ENCODE data around the gene RFESD. TPM values are rescaled to one million over a fixed set of nuclear protein-coding genes. Genes with fewer than 3 reads are reported as not detected.
"Not testable (repeated sequence)": the region's sequence is repeated elsewhere in the genome, so short reads cannot be mapped to it uniquely, and the experiment has no call there.

RFESD gene
- total RNA-seq, 1 donor from 2014 or later, result 1.3 TPM

DNA sequence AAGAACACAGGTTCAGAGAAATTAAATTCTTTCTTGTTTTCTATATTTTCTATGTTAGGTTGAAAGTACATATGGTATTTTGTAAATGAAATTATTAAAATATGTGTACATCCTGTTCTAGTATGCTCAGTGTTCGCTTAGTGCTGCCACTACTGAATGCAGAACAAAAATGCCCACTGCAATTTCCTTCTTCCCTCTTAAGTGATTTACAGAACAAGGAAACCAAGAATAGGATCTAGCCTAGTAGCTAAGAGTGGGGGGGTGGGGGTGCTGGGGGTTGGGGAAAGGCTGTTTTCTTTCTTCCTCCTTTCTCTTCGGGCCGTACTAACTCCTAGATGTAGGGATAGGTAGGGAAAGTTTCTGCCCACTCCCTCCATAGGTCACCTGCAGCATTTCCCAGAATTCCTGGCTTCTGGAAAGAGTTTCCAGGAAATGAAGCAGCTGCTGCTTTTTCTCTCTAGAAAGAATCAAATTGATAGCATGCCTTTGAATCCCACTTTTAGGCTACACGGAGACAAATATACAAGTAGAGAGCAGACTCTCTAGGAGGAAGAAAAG is 20.6 kb downstream of the RFESD start:
- no peak for DNase-seq (ENCODE audit: low spot score)

DNA sequence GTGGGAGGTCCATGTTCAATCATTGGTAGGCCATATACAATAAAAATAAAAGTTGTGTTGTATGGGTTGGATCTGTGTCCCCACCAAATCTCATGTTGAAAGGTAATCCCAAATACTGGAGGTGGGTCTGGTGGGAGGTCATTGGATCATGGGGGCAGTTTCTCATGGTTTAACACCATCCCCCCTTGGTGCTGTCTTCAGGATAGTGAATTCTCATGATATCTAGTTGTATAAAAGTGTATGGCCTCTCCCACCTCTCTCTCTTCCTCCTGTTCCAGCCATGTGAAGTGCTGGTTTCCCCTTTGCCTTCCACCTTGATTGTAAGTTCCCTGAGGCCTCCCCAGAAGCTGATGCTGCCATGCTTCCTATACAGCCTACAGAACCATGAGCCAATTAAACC is 21.1 kb downstream of the RFESD start:
- DNase-seq (ENCODE audit: low spot score), result no peak

DNA sequence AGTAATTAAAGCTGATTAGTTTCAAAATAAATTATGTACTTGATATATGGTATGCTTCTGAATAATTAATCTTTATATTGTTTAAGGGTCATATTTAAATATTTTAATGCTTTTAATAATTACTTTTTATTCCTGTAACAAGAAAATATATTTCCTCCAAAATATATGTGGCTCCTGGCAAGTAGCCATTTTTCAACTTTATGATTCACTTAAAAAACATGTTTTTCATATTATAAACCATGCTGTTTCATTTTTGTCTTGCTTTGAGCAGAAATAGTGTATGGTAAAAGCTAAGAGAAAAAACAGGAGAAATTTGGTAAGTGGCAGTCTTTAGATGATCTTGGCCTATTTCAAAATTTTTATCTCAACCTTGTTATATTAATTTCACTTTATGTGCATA is 21.6 kb downstream of the RFESD start:
- no peak for DNase-seq (ENCODE audit: low spot score)

DNA sequence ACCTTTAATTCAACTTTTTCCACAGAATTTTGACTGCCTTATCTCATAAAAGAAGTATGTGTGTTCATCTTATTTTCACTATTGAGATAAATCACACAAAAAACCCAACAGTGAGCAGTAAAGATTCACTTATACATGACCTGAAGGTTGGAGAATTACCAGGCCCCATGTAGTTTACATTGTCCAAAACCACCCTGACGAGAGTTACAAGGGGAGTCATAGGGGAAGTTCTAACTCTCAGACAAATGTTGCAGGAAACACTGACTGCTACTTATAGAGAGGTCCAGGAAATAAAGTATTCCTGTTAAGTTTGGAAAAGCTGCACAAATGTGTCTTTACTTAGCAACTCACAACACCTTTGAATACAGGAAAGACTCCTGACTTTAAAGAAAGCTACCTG is 22.2 kb downstream of the RFESD start:
- DNase-seq (ENCODE audit: low spot score), result no peak

DNA sequence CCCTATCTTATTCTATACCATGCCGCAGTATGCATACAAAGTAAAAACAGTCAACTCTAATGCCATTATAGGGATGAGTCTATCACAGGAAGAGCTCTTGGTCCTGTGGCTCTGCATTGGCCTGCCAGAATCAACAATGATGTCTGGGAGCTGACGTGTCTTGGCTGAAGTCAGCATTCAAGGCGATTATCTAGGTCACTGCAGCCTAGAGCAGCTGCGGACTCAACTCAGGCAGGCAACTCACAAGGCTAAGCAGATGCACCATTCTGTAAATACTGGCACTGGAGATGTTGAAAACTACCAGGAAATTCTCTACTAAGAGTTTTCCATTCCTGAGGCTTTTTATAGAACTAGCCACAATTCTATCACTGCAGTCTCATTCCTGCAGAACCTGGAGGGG is 23.0 kb downstream of the RFESD start:
- DNase-seq (ENCODE audit: low spot score), result peak; percentile 75

DNA sequence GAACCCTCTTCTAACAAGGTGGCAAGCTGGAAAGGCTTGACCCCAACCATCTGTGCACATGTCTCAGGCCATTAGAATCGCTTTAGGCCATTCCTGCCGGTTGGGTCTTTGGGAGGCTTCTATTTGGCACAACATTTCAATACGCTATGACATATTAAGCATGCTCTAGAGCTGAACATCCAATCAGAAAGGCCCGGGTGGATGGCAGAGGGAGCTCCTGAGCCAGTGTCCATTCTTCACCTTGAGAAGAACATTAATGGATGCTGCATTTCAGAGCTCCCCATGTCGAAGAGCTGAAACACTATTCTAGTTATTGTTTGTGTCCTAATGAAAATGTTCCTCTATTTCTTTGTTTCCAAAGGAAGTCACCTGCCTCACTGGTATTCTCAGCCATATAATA is 23.4 kb downstream of the RFESD start:
- DNase-seq (ENCODE audit: low spot score), result no peak

DNA sequence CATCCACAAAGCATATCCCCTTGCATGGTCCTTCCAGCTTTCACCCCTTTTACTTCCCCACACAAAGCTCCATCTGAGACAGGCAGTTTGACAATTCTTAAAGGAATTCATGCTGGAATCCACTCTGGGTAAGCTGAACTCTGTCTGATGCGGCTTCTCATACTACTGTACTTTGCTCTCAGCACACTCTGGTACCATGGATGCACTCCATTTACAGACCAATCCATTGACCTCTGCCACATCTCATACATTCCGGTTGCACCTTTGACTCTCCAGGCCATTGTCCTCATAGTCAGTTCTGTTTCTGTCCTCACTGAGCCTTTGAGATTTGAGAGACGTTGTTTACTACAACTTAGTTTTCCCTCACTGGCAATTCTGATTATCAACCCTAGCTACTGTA is 24.0 kb downstream of the RFESD start:
- DNase-seq (ENCODE audit: low spot score), result no peak

DNA sequence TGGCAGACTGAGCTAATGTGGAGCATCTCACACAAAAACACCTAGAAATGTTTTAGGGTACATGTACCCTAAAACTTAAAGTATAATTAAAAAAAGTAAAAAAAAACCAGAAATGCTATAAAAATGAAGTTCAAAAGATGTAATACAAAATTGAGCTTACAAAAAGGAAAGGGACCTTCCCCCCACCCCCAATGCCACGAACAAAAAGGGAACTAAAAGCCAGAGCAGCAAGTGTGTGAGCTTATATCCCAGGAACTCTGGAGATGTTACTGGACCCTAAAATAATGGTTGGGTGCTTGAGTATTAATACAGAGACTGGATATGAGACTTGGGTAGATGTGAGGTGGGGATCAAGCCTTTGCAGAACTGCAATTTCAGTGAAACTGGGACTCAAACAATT is 25.2 kb downstream of the RFESD start:
- no peak for DNase-seq (ENCODE audit: low spot score)

DNA sequence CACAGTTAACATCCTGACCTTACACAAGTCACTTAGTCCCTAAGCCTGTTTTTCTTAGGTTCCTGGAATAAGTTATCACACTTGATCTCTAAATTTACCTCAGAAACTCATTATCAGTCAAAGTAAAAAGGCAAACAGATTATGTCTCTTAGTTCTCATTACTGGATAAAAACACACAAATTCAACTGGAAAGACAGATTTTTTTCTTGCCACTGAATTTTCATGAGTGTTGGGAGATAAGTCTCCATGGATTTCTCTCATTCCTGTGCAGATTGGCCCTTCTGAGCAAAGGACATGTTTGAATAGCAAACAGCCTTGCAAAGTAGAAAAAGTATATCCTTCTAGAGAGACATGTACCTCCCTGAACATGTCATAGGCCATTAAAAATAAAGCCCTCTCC is 26.1 kb downstream of the RFESD start:
- DNase-seq (ENCODE audit: low spot score), result no peak

DNA sequence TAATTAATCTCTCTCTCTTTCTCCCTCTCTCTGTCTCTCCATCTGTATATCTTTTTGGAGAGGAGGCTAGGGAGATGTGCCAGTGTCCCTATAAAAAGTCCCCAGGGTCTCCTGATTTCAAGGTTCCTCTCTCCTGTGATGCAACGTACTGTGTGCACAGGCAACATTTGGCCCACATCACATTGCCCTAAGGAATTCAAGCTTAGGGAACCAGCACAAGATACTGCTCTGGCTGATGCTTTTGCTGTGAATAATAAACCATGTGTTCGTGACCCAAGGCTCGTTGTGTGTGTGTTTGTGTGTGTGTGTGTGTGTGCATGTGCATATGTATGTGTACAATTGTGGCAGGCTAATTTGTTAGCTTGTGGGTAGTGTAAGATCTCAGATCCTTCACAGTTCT is 26.5 kb downstream of the RFESD start:
- DNase-seq (ENCODE audit: low spot score), result peak; percentile 10

DNA sequence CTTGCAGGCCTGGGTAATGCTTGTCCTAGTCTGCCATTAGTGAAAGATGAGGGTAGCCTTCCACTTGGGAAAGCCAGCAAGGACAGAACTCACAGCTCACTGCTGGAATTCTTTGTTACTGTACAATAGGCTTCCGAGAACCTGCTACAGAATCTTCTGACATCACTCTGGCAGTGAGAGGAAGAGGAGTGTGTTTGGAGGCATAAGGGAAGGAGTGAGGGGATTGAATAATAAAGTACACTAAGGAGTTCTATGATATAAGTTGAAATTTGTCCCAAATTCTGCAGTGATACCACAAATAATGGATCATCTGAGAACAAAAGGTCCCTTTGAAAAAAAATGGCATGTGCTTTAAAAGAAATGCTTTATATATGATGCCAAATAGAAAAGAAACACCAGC is 36.3 kb downstream of the RFESD start, which contains the start of gene SPATA9:
Gene SPATA9 (minus strand): TSS at position 101 of the 400 bp plus-strand sequence. CDS start 137 bp downstream, outside the sequence.
- DNase-seq (ENCODE audit: low spot score), result no peak

DNA sequence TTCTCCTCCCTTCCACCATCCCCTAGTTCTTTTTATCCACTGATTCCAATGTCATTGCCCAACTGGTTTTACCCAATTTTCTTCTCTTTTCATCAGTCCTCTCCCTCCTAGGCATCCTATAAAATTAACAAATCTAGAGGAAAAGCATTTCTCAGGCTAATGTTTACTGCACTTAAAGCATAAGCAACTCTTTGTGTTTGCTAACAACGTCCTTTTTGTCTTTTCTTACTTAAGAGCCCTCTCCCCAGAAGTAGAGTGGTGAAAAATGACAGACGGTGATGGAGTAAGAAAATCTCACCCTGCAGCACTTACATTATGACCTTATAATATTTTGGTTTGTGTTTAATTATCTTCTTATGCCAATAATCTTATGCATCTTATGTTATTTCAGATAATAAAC is 37.8 kb downstream of the RFESD start:
- DNase-seq (ENCODE audit: low spot score), result no peak

DNA sequence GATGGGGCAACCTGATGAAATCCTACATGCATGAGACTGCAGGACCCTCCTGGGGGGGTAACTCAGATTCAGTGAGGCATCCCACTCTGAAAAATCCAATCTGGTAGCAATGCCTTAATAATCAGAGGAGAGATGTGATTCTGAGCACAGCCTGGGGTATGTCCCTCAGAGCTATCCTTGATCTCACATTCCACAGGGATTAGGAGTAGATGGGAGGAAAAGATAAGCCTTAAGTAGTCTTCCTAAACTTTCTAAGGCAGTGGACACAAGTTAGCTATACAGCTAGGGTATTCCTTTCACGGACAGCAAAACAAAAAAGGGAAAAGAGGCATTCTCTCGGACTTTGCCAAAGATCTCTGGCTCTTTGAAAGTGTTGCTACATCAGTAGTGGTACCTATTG is 40.1 kb downstream of the RFESD start:
- DNase-seq (ENCODE audit: low spot score), result no peak

DNA sequence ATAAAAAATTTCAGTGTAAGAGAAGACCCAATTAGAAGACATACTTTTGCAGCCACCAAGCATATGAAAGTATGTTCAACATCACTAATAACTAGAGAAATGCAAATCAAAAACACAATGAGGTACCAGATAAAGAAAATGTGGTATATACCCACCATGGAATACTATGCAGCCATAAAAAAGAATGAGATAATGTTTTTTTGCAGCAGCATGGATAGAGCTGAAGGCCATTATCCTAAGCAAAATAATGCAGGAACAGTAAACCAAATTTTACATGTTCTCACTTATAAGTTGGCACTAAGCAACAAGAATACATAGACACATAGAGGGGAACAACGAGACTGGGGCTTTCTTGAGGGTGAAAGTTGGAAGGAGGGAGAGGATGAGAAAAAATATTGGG is 43.1 kb downstream of the RFESD start:
- no peak for DNase-seq (ENCODE audit: low spot score)

DNA sequence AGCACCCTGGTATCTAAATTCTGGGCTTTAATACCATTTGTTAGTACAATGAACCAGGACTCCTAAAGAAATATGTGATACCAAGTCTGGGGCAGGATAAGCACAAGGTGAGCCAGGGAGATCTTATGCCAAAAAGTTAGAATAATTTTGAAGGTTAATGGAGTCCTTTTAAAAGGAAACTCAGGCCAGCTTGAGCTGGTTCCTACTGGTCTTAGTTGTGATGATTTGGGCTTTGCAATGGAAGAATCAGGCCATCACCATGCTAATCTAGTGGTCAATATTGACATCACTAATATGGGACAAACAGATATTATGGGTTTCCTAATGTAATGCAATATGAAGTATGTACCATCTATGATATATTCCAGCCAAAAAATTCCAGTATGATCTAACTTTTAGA is 43.8 kb downstream of the RFESD start:
- DNase-seq (ENCODE audit: low spot score), result no peak

DNA sequence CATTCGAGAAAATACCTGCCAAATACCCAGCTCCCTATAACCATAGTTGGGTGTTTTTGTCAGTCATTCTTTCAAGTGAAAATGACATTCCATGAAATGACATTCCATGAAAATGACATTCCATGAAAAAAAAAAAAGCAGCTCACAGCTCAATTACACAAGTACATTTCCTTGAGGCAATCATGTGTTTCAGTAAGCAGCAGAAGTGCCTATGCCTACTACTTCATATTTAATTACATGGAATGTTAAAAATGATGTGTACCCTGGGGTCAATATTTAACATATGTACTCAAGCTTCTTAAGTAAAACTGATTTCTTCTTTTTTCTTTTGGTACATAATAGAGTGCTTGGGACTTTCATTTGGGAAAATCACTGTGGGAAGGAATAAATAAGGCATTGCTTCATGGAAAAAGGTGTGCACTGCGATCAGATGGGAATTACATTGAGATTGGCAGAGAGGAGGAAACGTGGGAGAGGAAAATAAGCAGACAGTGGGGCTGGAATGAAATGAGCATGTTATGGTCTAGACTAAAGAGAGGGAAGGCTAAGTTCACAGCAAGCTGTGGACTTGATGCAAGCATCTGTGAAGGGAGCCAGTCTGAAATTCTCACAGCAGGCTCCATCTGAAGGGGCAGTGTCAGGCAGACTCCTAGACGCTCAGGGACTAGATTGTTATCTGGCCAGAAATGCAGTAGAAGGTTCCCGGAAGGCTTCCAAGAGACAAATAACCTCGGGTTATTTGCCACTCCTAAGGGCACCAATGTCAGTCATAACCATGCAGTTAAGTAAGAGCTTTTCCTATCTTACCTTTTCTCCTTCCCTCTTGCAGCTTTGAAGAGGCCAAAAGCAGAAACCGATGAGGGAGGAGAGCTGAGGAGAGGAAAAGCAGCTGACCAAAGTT is 51.5 kb downstream of the RFESD start:
- no peak for DNase-seq (ENCODE audit: low spot score)

DNA sequence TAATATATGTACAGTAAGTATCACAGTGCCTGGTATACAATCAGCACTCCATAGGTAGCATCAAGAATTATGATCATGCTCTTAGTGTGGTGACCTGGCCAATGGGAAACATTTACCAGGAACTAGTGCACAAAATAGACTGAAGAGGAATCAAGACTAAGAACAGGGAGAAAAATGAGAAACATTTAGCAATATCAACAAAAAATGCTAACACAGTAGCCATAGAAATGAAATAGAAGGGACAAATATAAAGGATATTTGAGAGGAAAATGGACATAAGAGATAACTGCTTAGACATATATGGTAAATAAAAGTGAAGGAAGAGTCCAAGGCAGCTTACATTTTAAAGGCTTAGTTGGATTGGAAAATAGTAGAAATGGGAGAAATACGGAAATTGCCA is 52.8 kb downstream of the RFESD start:
- no peak for DNase-seq (ENCODE audit: low spot score)

DNA sequence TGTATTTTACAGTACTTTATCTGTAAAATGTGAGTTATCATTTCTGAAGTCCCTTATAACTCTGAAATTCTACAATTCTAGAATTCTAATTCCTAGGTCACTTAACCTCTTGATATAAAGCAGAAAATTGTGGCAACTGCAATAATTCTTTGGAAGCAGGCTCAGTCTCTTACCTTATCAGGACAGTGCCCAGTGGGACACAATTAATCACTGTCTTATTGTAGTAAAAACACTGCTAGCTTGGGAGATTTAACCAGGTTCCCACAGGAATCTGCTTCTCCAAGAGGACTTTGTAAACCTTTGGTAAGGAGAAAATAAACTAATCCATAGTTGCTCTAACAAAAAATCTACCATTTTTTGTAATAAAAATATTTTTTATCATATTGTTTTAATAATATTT is 54.5 kb downstream of the RFESD start:
- DNase-seq (ENCODE audit: low spot score), result no peak

DNA sequence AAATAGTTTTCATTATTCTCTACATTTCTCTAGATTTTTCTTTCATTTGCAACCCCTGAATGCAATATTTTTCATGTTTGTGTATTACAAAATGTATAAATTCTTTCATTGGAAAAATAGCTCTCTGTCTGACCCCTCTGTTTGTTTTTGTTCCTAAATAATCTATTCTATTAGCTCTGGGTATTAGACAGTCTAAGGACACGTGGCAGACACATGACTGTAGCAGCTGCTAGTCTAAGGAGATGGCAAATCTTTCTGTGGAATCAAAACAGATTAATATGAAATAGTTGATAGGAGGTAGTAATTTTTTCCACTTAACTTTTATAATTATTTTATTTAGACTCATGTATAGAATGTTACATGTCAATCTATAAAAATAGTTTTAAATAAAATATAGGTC is 57.6 kb downstream of the RFESD start:
- DNase-seq (ENCODE audit: low spot score), result no peak

DNA sequence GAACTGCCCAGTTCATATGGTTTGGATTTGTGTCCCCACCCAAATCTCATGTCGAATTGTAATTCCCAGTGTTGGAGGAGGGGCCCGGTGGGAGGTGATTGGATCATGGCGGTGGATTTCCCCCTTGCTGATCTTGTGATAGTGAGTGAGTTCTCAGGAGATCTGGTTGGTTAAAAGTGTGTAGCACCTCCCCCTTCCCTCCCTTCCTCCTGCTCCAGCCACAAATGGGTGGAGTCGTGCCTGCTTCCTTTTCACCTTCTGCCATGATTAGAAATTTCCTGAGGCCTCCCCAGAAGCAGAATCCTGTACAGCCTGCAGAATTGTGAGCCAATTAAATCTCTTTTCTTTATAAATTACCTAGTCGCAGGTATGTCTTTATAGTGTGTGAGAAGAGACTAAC is 59.6 kb downstream of the RFESD start:
- DNase-seq (ENCODE audit: low spot score), result not testable (repeated sequence)

DNA sequence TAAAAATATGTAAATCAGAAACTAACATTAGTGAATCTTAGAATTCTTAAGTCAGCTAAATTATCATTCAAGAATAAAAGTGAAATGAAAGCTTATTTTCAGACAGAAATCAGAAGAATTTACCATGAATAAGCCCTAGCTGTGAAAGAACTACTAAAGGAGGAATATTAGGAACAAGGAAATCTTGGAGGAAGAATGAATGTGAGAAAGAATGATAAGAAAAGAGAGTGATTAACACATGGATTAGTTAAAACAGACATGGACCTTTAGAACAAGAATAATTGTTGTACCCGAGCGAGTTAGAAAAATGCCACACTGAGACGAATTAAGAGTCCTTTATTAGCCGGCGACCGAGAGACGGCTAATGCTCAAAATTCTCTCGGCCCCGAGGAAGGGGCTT is 60.5 kb downstream of the RFESD start:
- no peak for DNase-seq (ENCODE audit: low spot score)
